Dermis microvascular lymphatic vessel endothelial cell (primary cell): ENCODE measurements around the gene SPAG5. TPM values are rescaled to one million over a fixed set of nuclear protein-coding genes. Genes with fewer than 3 reads are reported as not detected.

ENCODE experiments used
- DNase-seq, 2 donors: peaks; one replicate each; pipeline versions ENCODE4 v3.0.0 to v3.0.0-alpha.2; 2010; ENCODE audit warnings: low read depth in 2 of 2
- total RNA-seq: library from RNA; depleted of rRNA; stranded (reverse); fragments of >200 nt; gene quantifications from 2 replicates; pipeline ENCODE4 v1.2.1, GENCODE V29; 2014

The SPAG5 gene, protein sequence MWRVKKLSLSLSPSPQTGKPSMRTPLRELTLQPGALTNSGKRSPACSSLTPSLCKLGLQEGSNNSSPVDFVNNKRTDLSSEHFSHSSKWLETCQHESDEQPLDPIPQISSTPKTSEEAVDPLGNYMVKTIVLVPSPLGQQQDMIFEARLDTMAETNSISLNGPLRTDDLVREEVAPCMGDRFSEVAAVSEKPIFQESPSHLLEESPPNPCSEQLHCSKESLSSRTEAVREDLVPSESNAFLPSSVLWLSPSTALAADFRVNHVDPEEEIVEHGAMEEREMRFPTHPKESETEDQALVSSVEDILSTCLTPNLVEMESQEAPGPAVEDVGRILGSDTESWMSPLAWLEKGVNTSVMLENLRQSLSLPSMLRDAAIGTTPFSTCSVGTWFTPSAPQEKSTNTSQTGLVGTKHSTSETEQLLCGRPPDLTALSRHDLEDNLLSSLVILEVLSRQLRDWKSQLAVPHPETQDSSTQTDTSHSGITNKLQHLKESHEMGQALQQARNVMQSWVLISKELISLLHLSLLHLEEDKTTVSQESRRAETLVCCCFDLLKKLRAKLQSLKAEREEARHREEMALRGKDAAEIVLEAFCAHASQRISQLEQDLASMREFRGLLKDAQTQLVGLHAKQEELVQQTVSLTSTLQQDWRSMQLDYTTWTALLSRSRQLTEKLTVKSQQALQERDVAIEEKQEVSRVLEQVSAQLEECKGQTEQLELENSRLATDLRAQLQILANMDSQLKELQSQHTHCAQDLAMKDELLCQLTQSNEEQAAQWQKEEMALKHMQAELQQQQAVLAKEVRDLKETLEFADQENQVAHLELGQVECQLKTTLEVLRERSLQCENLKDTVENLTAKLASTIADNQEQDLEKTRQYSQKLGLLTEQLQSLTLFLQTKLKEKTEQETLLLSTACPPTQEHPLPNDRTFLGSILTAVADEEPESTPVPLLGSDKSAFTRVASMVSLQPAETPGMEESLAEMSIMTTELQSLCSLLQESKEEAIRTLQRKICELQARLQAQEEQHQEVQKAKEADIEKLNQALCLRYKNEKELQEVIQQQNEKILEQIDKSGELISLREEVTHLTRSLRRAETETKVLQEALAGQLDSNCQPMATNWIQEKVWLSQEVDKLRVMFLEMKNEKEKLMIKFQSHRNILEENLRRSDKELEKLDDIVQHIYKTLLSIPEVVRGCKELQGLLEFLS
- total RNA-seq: 10.9 and 22.2 TPM in 2 replicates

DNA sequence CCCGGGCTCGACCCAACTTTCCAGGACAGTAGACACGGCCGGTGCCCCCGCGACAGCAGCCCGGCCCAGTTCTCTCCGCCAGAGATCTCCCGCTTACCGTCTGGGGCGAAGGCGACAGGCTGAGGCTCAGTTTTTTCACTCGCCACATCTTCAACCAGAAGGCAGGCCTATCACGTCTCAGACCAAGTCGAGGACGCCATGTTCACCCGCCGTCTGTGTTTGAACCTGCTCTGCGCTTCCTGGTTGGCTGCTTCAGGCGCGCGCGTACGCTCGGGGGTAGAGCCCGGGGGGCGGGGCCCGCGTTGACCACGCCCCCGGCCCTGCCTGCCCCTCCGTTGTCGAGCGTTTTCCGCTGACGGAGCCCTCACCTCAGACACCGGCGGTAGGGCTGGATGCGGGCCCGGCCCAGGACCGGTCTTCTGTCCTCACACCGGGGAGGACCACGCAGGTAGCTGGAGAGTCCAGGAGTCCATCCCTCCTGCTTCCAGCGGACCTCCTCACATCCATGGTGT, at the start of gene SPAG5:
Gene SPAG5, minus strand, starts transcription at position 227 of the 512 bp plus-strand sequence. Its CDS starts 79 bp downstream, at position 148.
- peak; percentile 80 to 95 for DNase-seq

DNA sequence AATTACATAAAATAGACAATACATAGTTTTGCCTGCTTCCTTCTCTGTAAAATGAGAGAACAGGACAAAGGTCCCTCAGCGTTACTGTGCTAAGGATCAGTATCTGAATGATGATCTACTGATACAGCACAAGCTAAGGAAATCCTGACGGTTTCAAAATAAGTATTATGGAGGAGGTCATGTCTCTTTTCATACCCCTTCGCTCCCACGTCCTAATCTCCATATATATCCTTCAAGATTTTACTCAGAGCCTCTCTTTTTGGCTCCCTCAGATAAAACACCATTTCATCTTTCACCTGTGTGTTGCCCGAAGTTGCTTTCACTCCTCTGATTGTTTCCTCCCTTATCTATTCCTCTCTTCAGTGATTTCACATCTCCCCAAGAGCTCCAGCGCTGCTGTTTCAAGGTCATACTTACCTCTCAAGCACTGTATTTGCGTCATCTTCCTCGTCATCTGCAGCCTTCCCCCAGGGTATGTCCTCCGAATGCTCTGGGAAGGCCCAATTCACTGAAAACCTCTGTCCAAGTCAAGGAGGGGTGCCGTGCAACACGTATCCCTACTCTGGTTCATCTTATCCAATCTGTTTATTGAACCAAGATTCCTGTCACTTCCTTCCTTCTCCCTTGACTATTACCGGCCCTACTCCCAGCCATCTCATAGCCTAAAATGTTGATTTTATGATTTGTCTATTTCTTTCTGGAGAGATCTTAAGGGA, 47.4 kb upstream of the SPAG5 start:
- no peak for DNase-seq

DNA sequence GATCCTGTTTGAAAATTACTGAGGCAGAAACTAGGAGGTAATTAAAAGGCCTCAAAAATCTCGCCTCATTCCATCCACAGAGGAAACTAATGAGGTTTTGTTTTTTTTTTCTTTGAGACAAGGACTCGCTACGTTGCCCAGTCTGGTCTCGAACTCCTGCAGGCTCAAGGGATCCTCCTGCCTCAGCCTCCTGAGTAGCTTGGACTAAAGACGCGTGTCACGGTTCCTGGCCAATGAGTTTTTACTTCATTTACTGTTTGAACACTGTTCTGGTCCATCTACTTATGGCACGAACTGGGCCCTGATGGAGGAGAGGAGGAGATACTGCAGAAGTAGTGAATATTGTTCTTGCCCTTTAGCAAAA, 46.7 kb upstream of the SPAG5 start:
- DNase-seq: no peak

DNA sequence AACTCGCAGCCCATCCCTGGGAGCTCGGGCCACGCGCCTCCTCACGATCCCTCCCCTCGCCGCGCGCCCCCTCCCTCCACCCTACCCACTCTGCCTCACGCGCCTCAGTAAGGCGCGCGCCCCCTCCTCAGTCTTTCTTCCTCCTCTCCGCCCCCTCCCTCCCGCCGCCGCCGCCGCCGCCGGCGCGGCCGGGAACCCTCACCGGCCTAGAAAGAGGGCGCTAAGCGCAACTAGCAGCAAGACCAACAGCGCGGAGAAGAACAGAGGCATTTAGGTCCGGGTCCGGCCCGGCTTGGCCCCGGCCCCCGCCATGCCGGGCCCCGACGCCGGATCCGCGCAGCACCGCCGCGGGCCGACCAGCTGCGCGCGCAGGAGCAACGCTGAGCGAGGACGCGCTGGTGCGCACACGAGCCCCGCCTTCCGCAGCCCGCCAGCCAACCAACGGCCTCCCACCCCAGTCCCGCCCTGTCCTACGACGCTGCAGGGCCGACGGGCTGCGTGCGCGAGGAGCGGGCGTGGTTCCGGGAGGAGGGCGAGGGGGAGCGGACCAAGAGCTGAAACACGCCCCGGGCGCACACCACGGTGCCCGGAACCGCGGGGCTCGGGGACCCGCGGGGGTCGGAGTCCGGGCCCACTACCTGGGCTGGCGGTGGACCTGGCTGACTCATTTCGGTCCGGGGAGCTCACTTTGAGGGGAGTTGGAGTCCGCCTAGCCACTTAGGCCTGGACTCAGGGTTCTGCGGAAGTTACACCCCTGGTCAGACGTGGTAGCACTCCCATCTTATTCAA, 46.2 kb upstream of the SPAG5 start, which contains the start of gene BLTP2:
Gene BLTP2, minus strand, starts transcription at position 372 of the 789 bp plus-strand sequence. Its CDS starts 102 bp downstream, at position 270.
- DNase-seq: peak; percentile 88 to 97

DNA sequence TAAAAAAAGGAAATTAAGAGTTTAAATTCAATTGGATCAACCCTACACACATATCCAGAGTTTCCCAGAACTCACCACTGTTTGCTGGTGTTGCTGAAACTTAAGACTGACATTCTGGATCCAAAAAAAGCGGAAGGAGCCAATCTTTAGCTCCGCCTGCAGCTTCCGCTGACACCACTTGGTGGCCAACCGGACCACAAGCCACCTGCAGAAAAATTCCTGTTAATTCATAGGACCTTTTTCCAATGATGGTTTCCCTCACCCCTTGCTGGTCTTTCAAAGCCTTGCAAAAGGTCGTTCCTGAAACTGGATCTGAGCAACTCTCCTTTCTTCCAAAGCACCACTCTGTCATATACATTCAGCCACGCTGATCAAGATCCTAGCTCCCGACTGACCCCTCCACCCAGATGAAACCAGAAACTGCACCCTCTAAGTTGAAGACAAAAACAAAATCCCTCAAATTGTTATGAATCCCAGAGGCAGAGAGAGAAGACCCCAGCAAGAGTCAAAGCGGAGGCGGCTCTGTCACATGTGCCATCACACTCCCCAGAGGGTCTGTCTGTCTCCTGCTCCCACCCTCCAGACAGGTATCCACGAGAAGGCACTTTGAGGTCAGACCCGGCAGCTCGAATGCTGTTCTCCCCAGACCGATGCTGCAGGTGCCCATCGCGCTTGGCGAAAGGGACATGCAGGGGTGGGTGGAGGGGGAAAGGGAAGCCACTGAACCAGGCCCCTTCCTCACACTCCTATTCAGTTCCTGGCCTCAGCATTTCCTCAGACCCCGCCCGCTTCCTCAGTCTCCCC, 45.4 kb upstream of the SPAG5 start:
- DNase-seq: peak; percentile 10 to 27

DNA sequence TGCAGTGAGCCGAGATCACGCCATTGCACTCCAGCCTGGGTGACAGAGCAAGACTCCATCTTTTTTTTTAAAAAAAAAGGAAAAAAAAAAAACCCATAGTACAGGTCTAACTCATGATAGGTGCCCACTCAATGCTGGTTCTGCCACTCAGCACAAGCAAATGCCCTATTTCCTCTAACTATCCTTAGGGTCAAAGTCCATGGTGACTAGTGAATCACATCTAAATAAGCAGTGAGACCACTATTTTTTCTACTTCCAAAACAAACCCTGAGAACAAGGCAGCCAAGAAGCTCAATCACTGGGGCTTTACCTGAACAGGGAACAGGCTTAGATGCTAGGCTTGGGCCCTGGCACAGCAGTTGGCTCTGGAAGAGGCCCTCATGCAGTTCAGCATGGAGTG, 42.8 kb upstream of the SPAG5 start:
- DNase-seq: no peak

DNA sequence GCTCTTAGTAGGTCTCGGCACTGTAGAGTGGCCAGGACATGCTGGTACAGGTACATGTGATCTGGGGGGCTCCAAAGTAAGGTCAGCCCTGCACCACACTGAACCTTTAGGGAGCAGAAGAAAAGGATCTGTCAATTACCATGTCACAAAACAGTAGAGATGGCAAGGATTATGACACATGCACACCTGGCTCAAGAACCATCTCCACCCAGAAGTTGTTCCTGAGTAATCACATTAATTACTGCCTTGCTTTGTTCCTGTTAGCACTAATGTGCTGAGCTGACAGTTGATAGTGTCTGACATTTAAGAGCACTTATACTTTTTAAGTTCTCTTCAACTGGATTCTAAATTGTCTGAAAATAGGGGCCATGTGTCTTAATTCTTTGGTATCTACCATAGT, 36.7 kb upstream of the SPAG5 start:
- no peak for DNase-seq

DNA sequence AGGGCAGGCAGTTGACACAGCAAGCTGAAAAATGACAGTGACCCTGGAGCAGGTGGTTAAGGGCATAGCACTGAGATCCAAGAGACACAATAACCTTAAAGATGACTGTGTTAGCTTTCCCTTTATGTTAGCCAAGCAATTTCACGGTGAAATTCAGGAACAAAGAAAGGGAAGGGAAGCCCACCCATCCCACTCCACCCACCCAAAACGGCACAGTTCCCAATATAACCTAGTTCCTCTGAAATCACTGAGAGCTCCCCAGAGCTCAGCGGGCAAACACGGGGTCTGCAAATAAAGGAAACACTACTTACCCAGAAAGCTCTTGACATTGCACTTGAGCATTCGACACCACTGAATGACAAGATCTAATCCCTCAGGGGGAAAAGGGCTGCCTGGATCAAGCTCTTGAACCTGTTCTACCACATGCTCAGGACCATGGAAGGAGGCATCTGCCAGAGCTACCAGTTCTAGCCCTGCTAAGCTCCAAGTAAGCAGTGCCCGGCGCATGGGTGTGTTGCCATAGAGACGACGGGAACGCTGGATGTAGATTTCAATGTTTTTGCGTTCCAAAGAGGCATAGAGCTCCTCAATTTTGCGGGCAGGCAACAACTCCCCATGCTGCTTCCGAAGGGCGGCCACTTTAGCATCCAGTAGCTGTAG, 35.5 kb upstream of the SPAG5 start:
- DNase-seq: no peak

DNA sequence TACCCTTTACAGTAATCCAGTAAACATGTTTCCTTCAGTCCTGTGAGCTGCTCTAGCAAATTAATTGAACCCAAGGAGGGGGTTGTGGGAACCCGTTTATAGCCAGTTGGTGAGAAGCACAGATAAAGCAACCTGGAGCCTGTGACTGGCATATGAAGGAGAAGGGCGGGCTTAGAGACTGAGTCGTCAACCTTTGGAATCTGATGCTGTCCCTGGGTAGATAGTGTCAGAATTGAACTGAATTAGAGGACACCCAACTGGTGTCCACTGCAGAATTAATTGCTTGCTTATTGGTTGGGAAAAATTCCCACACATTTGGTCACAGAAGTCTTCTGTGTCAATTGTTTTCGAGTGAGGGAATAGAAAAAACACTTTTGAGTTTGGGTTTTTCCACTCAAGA, 28.0 kb upstream of the SPAG5 start:
- no peak for DNase-seq

DNA sequence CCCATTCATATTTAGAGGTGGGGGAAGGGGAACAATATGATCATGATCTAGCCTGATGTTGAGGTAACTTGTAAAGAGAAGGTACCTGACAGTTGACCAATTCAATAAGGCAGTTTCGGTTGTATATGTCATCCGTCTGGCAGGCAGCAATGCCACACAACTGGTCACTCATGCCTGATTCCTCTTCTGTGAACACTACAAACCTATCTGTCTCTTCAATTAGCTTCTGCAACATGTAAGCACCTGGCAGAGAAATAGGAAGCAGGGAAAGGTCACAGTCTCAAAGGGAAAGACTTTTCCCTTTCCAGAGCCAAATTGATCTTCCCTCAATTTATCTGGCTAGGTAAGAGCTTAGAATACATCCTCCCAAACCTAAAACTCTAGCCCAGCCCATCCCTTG, 25.3 kb upstream of the SPAG5 start:
- no peak for DNase-seq

DNA sequence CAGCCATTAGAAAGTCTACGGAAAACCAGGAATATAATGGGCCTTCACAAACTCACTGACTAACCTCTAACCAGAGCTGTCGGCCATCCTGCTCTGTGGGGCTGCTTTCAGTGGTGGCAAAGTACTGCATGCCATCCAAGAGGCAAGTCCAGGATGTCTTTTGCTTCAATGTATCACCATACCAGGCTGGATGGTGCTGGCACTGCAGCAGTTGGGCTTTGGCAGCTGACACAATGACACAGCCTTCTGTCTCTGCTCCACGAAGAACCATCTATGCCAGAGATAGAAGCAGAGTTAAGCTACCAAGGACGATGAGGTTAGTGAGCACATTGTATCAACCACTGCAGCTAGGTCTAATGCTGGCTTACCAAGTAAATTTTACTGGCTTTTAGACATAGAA, 24.9 kb upstream of the SPAG5 start:
- no peak for DNase-seq

DNA sequence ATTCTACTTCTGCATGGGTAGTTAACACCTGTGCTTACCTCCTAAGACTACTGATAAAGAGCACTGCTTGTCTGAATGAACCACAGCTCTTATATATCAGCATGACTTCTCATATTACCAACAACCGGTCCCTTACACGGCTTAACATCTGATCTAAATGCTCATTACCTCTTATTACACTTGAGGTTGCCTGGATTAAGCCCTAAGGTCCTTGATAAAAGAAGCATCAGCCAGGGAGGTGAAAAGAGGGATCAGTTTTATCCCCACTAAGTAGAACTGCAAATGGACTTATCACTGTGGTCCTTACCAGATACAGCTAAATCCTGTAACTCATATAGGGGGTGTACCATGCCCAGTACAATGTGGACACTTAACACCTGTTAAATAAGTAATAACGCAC, 23.4 kb upstream of the SPAG5 start:
- no peak for DNase-seq

DNA sequence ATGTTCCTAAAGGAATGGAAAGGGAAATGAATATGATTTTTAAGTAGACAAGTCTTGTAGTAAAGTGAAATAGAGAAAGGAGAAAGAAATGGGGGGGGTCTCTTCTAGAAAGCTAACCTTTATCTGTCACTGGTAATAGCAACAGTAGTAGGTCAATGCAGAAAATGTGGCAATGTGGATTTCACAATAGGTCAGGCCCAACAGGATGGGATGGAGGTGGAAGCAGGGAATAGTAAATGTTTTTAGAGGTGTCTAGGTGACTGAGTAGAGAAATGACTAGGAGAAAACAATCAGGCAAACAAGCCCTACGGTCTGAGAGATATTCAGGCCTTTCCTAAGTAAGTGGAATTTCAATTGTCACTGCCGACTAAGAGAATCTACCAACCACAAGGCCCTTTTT, 21.2 kb upstream of the SPAG5 start:
- no peak for DNase-seq

DNA sequence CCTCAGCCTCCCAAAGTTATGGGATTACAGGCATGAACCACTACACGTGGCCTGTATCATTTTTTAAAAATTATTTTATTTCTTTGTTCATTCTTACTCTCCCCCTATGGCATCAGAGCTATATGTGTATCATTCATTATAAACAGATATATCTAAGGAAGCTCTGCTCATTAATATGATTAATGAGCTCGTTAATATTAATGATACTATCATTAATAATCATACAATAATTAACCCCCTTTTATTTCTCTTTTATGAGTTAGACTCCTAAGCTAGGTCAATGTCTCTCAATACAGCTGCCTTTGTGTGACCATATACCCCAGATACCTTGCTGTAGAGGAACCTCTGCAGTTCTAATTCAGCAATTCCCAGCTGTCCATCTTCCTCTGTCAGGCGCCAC, 19.6 kb upstream of the SPAG5 start:
- no peak for DNase-seq

DNA sequence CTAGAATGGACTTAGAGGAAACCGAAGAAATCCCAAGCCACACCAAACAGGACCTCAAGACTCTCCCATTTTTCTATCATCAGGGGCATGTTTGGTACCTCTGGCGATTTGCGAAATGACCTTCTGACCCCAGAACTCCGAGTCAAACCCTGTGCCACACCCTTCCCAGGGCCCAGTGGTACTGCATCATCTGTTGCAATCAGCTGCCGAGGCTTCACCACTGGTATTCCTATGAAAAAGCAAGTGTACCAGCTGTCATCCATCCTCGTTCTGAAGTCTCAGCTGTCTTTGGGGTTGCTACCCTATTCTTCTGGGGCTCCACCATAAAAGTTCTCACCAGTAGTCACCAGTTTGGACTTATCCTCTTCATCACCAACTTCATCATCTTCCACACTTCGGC, 17.5 kb upstream of the SPAG5 start:
- no peak for DNase-seq

DNA sequence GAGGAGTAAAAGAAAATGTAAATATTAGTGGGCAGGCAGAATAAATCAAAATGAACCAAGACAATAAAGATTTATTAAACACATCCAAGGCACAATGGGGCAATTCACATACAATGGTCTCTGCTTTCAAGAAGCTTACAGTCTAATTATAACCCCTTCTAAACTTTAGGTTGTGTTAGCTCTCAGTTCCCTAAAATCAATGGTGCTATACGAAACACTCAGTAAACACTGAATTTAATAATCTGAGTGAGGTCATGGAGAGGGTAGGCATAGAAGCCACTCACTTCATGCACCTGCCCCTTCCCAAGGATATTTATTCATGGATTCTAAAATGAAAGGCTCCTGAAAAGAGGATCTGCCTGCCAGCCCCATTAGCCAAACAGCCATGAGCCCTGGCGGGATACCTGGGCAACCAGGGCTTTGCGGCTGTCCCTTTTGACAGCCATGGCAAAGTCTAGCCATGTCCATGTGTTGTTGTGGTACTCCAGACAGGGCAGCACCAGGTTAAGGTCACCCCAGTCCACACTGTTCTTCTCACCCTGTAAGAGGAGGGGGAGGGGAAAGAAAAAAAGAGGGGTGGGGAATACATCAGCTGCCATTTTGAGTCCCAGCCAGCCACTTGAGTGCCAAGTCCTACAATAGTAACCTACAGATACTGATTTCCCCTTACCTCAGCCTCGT, 16.6 kb upstream of the SPAG5 start:
- DNase-seq: no peak

DNA sequence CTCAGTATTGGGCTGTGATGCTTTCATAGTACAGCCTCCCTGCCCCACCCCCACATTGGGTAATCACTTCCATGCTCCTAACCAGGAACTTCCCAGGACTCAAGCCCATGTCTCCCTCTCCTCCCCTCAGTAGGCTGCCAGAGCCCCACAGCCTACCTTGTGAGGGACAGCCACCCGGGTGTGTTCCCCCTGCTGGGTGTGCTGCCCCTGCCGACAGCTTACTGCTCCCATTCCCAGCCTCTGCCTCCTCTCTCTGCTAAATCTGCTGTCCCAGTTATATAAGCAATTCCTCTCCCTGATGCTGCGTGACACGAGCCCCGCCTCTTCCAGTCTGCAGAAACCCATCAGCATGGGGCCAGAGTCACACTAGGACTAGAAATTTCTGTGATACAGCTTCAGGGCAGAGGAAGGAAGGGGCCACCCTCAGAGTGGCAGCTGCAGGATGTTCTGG, 15.1 kb upstream of the SPAG5 start, which contains the start of gene RSKR:
Gene RSKR, minus strand, starts transcription at position 255 of the 451 bp plus-strand sequence. Its CDS starts 24 bp downstream, at position 231.
- DNase-seq: no peak
